Left ventricle myocardium superior (tissue), 1 donor: ENCODE measurements around the gene SUMO2. TPM values are rescaled to one million over a fixed set of nuclear protein-coding genes. Genes with fewer than 3 reads are reported as not detected.
"Not testable (repeated sequence)": the region's sequence is repeated elsewhere in the genome, so short reads cannot be mapped to it uniquely, and the experiment has no call there.

Source experiments
- ATAC-seq: fragments of 200-7000 bp; cut with Tn5 transposase; one replicate; pipeline ENCODE4 v1.9.1; 2020; ENCODE audit warnings: mild to moderate bottlenecking, moderate library complexity
- DNase-seq: peaks from one replicate; pipeline ENCODE4 v3.0.0-alpha.2; 2020
- intact Hi-C: fragments of 100-400 bp; cut with micrococcal nuclease; formaldehyde crosslinking; loops from one replicate; pipeline ENCODE4 v1.11.0; 2022
- total RNA-seq: library from RNA; stranded (reverse); fragmentation: NEBNext Ultra II Directional; extraction: Animal tissue kit (Norgen Biotek cat#: 25700); gene quantifications from one replicate; pipeline ENCODE4 v1.2.1, GENCODE V29; 2021
- donor health status: DM: no; HTN: yes; CAD: no; lungs with severe emphysema.

Gene SUMO2
- total RNA-seq, 1 donor from 2014 or later, result 221 TPM

DNA sequence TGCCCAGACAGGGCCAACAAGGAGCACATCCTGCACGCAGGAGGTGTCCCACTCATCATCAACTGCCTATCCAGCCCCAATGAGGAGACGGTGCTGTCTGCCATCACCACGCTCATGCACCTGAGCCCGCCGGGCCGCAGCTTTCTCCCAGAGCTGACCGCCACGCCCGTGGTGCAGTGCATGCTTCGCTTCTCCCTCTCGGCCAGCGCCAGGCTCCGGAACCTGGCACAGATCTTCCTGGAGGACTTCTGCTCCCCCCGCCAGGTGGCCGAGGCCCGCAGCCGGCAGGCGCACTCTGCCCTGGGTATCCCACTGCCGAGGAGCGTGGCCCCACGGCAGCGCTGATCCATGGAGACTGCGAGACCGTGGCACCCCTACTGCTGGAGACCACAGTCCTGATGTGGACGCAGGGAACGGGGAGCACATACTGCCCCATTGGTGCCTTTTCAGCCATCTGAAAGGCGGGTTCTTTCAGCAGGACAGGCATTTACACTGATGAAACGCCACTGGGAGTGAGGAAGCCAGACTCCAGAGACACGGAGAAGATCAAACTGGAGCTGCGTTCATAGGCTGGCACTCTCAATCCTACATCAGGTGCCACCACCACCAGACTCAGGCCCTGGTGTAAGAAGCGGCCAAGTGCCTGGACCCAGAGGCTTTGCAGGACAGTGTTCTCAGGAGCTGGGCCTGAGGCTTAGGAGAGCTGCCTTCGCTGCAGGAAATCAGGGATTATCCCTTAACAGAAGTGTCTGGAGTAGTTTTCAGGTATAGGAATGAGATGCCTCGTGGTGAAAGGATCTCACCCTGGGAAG lies 53.9 kb downstream of the SUMO2 start:
- no peak for DNase-seq
- intact Hi-C loops, result no loop called here
- no peak for ATAC-seq

DNA sequence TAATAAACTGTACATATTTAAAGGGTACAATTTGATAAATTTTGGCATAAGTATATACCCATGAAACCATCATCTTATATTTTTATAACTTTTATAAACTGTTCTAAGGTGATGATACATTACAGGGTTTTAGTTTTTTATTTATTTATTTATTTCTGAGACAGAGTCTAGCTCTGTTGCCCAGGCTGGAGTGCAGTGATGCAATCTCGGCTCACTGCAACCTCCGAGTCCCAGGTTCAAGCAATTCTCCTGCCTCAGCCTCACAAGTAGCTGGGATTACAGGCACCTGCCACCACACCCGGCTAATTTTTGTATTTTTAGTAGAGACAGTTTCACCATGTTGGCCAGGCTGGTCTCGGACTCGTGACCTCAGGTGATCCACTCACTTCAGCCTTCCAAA lies 54.8 kb downstream of the SUMO2 start:
- intact Hi-C loops, DNase-seq, ATAC-seq: not testable (repeated sequence)

DNA sequence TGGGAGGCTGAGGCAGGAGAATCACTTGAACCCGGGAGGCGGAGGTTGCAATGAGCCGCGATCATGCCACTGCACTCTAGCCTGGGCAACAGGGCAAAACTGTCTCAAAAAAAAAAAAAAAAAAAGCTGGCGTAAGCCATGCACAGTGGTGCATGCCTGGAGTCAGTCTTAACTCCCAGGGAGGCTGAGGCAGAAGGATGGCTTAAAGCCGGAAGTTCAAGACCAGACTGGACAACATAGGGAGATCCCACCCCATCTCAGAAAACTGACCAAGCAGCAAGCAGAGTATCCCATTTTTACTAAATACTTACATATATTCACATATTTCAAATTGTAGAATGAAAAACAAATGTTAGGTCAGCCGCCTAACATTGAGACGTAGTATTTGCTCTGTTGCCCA lies 55.8 kb downstream of the SUMO2 start:
- no peak for ATAC-seq

DNA sequence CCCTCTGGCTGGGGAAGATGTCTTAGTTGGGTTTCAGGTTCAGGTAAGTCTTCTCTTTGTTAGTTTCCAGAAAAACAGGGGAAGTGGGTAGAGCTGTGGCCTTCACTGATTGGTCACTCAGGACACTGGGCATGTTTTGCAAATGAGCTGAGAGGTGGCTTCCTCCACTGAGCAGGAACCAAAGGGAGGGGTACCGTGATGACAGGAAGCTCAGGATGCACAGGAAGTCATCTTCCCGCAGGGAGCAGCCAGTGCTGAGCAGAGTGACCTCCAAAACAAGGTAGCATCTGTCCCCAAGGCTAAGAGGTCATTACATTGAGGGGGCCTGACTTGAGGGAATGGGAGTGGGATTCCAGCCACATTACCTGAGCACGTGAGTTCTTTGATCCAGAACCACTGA lies 56.8 kb downstream of the SUMO2 start:
- intact Hi-C loops, result no loop called here
- no peak for ATAC-seq
- no peak for DNase-seq

More for the DNA sequence above, 55.8 kb downstream of the SUMO2 start:
- no peak for DNase-seq
- intact Hi-C loops, result no loop called here

DNA sequence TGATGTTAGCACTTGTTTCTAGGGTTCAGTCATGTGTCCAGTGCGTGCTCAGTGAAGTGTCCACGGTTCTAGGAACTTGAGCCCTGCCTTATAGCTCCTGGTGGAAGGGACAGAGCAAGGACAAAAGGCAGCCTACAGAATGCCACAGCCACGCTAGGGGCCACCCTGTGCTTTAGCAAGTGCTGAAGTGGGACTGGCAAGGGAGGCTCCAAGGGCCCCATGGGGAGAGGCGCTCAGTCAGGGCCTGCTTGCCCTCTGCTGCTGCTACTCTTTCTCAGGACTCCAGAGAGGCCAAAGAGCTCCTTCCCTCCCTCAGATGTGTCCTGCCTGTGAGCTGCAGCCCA lies 58.0 kb downstream of the SUMO2 start:
- DNase-seq (no peak), ATAC-seq (no peak)
- intact Hi-C loops, result no loop called here

DNA sequence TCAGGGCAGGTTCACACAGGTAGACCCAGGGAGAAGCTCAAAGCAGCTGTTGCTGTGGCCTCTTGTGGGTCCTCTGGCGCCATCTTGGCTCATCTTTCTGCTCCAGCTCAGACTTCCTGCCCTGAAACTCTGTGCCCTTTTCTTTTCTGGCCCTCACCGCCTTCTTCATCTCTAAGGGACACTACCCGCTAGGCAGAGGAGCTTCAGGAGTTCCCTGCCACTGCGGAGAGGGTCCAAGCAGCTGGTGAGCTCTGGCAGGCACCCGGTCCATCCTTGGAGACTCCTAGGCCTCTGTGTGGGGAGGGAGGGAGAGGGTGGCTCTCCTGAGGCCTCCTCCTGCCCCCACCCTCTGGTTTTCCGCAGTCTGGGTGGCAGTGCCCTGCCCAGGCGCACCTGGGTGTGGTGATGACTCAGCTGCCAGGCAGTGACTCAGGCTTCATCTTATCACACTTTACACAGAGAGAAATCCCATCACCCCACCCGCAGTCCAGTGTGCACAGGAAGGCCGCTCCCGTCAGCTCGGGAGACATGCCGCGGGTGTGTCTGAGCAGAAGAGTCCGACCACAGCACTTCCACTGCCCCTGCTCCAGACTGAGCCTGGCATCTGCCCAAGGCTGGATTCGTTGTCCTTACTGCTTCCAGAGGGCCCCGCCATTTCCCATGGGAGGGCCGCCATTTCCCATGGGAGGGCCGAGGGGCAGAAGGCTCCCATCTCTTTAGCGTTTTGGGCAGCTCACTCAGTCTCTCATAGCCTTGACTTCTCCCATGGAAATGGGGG lies 58.5 kb downstream of the SUMO2 start:
- DNase-seq (peak; percentile 56), ATAC-seq (peak; percentile 66)
- intact Hi-C loops, result no loop called here

DNA sequence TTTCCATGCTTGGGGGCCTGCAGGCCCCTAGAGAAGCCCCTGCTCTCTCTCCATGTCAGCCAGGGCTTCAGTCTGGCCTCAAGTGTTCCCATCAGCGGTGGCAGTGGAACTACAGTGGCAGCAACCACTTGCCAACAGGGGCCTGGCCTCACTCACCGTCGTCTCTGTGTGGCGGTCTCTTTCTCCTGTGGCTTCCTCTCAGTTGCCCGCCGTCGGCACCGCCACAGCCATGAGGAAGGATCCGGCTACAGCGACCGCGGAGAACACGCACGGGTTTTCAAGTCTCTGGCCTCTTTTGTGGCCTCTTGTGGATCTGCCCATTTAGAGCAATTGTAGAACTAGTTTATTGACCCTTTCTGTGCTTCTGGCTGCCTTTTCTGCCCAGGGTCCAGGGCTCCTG lies 64.5 kb downstream of the SUMO2 start:
- ATAC-seq (no peak), DNase-seq (no peak)
- intact Hi-C loops, result no loop called here

DNA sequence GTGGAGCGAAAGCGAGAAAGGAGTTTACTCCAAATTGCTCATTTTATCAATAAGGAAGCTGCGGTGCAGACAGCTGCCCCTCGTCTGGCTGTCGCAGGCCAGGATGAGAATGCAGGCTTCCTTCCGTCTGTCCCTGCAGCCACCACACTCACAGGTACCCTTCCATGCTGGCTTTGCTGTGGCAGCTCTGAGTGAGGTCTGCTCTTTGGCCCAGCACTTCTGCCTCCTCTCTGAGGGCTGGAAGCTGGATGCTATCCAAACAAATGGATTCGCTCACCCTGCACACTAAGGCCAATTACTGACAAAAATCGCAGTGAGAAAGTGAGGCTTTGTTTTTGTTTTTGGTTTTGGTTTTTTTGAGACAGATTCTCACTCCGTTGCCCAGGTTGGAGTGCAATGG lies 66.0 kb downstream of the SUMO2 start:
- ATAC-seq, result peak; percentile 24
- intact Hi-C loops, result no loop called here

More for the DNA sequence above, 66.0 kb downstream of the SUMO2 start:
- DNase-seq, result no peak

Other genes starting within 250 kb of the SUMO2 start
- not detected for gene OTOP3, start 247.1 kb downstream of the SUMO2 start, total RNA-seq
- 11.2 TPM for gene HID1, start 210.2 kb downstream of the SUMO2 start, total RNA-seq
- 18.3 TPM for gene CDR2L, start 195.3 kb downstream of the SUMO2 start, total RNA-seq
- gene MRPL58, start 170.3 kb downstream of the SUMO2 start, total RNA-seq, result 51.5 TPM
- 937 TPM for gene ATP5PD, start 136.0 kb downstream of the SUMO2 start, total RNA-seq
- gene KCTD2, start 135.7 kb downstream of the SUMO2 start, total RNA-seq, result 24.1 TPM
- 7.2 TPM for gene SLC16A5, start 95.0 kb downstream of the SUMO2 start, total RNA-seq
- gene ARMC7, start 73.0 kb downstream of the SUMO2 start, total RNA-seq, result 6.0 TPM
- gene NT5C, start 51.2 kb downstream of the SUMO2 start, total RNA-seq, result 25.5 TPM
- 14.0 TPM for gene JPT1, start 28.4 kb downstream of the SUMO2 start, total RNA-seq
- 28.0 TPM for gene NUP85, start 22.7 kb upstream of the SUMO2 start, total RNA-seq
- gene GGA3, start 78.6 kb upstream of the SUMO2 start, total RNA-seq, result 26.2 TPM
- 132 TPM for gene MRPS7, start 78.9 kb upstream of the SUMO2 start, total RNA-seq
- 15.4 TPM for gene MIF4GD, start 88.3 kb upstream of the SUMO2 start, total RNA-seq
- gene SLC25A19, start 106.5 kb upstream of the SUMO2 start, total RNA-seq, result 23.0 TPM
- gene GRB2, start 222.7 kb upstream of the SUMO2 start, total RNA-seq, result 84.2 TPM